Osteoblast (primary cell): ENCODE data around the gene FBXW10B. TPM values are rescaled to one million over a fixed set of nuclear protein-coding genes. Genes with fewer than 3 reads are reported as not detected.
A peak's percentile ranks its signal among the peaks of the same experiment; 100 is the strongest.
"Not testable (repeated sequence)": the region's sequence is repeated elsewhere in the genome, so short reads cannot be mapped to it uniquely, and the experiment has no call there.

Experiments
- DNase-seq: peaks from one replicate; pipeline ENCODE4 v3.0.0; 2011; ENCODE audit warnings: low spot score, mixed read lengths; ENCODE audit not compliant: insufficient read length; ENCODE audit errors: missing footprints
- H2AFZ ChIP-seq: 2 replicates; pipeline ENCODE4 v1.6.0; 2011; ENCODE audit warnings: mild to moderate bottlenecking, low read length
- H3K27ac ChIP-seq: 2 replicates; pipeline ENCODE4 v1.5.1; 2011; ENCODE audit warnings: mild to moderate bottlenecking, low read depth, low read length, moderate library complexity
- H3K27me3 ChIP-seq: 2 replicates; pipeline ENCODE4 v1.6.0; 2012; ENCODE audit warnings: mild to moderate bottlenecking, control low read depth, inconsistent platforms, low read length, moderate library complexity; ENCODE audit not compliant: insufficient read depth
- H3K36me3 ChIP-seq: 2 replicates; pipeline ENCODE4 v1.5.1; 2011; ENCODE audit warnings: mild to moderate bottlenecking, low read length, control low read depth, moderate library complexity; ENCODE audit not compliant: insufficient read depth
- H3K4me1 ChIP-seq: 2 replicates; pipeline ENCODE4 v1.5.1; 2011; ENCODE audit warnings: mild to moderate bottlenecking, low read length, control low read depth, moderate library complexity; ENCODE audit not compliant: insufficient read depth
- H3K4me2 ChIP-seq: 2 replicates; pipeline ENCODE4 v1.6.0; 2011; ENCODE audit warnings: mild to moderate bottlenecking, low read length; ENCODE audit not compliant: insufficient read depth
- H3K4me3 ChIP-seq: fragments of 200-600 bp; sonication (generic); 3 replicates; pipeline ENCODE4 v1.5.1; 2012; ENCODE audit warnings: mild to moderate bottlenecking, low read length, inconsistent platforms; ENCODE audit not compliant: insufficient read depth
- H3K79me2 ChIP-seq: 2 replicates; pipeline ENCODE4 v1.6.0; 2012; ENCODE audit warnings: mild to moderate bottlenecking, low read length, control low read depth, inconsistent platforms; ENCODE audit not compliant: insufficient read depth
- H3K9me3 ChIP-seq: 2 replicates; pipeline ENCODE4 v1.5.1; 2011; ENCODE audit warnings: low read depth, low read length, control low read depth
- H4K20me1 ChIP-seq: 2 replicates; pipeline ENCODE4 v1.6.0; 2012; ENCODE audit warnings: mild to moderate bottlenecking, low read length, control low read depth; ENCODE audit not compliant: insufficient read depth
- CTCF ChIP-seq: IDR thresholded peaks from 2 replicates; pipeline ENCODE4 v1.5.1; 2011; ENCODE audit warnings: mild to moderate bottlenecking, low read depth, low read length, moderate library complexity; ENCODE audit errors: extremely low read depth
- total RNA-seq: library from RNA; depleted of rRNA; stranded (reverse); fragments of >200 nt; gene quantifications from 2 replicates; pipeline ENCODE4 v1.2.3, GENCODE V29; 2012

Gene FBXW10B
- total RNA-seq, 1 donor, result 0.36 TPM

GRCh38 chr17:15657868-15658267 is 38.4 kb upstream of the FBXW10B start:
- Histone ChIP-seq H3K4me3 (no peak overlapping the region), H3K79me2 (no peaks in the 10 kb centered on the region), H3K36me3 (peaks cover 3% of the 10 kb centered on the region), H4K20me1 (no peaks in the 10 kb centered on the region), H3K4me2 (no peak overlapping the region), H3K27ac (no peak overlapping the region), H3K9me3 (no peaks in the 10 kb centered on the region), H2AFZ (no peak overlapping the region), H3K4me1 (no peaks in the 10 kb centered on the region), H3K27me3 (no peaks in the 10 kb centered on the region)
- no peak for DNase-seq
- no peak for TF ChIP-seq CTCF

GRCh38 chr17:15654886-15655561 is 35.5 kb upstream of the FBXW10B start:
- no peaks in the 10 kb centered on the region for H3K36me3 ChIP-seq
- H3K27ac ChIP-seq, result no peak overlapping the region
- peak overlapping the region; percentile 48 for H2AFZ ChIP-seq
- TF ChIP-seq CTCF, result no peak
- DNase-seq, result no peak
- H4K20me1 ChIP-seq, result no peaks in the 10 kb centered on the region
- no peak overlapping the region for H3K4me2 ChIP-seq
- H3K79me2 ChIP-seq, result peaks cover 10% of the 10 kb centered on the region
- H3K4me1 ChIP-seq, result peaks cover 18% of the 10 kb centered on the region
- H3K4me3 ChIP-seq, result no peak overlapping the region
- no peaks in the 10 kb centered on the region for H3K9me3 ChIP-seq
- no peaks in the 10 kb centered on the region for H3K27me3 ChIP-seq

GRCh38 chr17:15654401-15654800 is 34.9 kb upstream of the FBXW10B start:
- H2AFZ ChIP-seq, H3K27ac ChIP-seq, DNase-seq, H3K27me3 ChIP-seq, H3K36me3 ChIP-seq, H4K20me1 ChIP-seq, H3K9me3 ChIP-seq, H3K4me3 ChIP-seq, H3K4me2 ChIP-seq: not testable (repeated sequence)
- Histone ChIP-seq H3K79me2 (peaks cover 15% of the 10 kb centered on the region), H3K4me1 (peaks cover 24% of the 10 kb centered on the region)

- no peaks in the 10 kb centered on the region for H3K27me3 ChIP-seq
- no peak overlapping the region for H3K4me3 ChIP-seq
- DNase-seq, result no peak
- H2AFZ ChIP-seq, result no peak overlapping the region
- peaks cover 4% of the 10 kb centered on the region for H4K20me1 ChIP-seq
- peaks cover 25% of the 10 kb centered on the region for H3K79me2 ChIP-seq
- H3K27ac ChIP-seq, result no peak overlapping the region
- no peaks in the 10 kb centered on the region for H3K9me3 ChIP-seq
- peaks cover 3% of the 10 kb centered on the region for H3K36me3 ChIP-seq
- peaks cover 31% of the 10 kb centered on the region for H3K4me1 ChIP-seq
- H3K4me2 ChIP-seq, result no peak overlapping the region
- no peak for TF ChIP-seq CTCF
Observed at GRCh38 chr17:15652960-15653359, 33.5 kb upstream of the FBXW10B start.
